HS-27A (cell line): ENCODE results near the gene TPI1.
A peak's percentile ranks its signal among the peaks of the same experiment; 100 is the strongest.
"Not testable (repeated sequence)": the region's sequence is repeated elsewhere in the genome, so short reads cannot be mapped to it uniquely, and the experiment has no call there.

Experiments
- DNase-seq: peaks from one replicate; pipeline ENCODE4 v3.0.0-alpha.2; 2012; ENCODE audit warnings: low read depth, missing footprints

Gene TPI1

GRCh38 chr12:6894321-6894720 lies 27.0 kb downstream of the TPI1 start:
- DNase-seq, result no peak

- DNase-seq, result no peak
Measured at GRCh38 chr12:6896846-6897435, 29.6 kb downstream of the TPI1 start.

GRCh38 chr12:6899427-6899826 lies 32.1 kb downstream of the TPI1 start:
- no peak for DNase-seq

GRCh38 chr12:6899837-6900519 lies 32.6 kb downstream of the TPI1 start:
- DNase-seq, result no peak

- no peak for DNase-seq
Measured at GRCh38 chr12:6902448-6902847, 35.1 kb downstream of the TPI1 start.

GRCh38 chr12:6903722-6904121 lies 36.4 kb downstream of the TPI1 start:
- no peak for DNase-seq

- peak; percentile 86 for DNase-seq
Measured at GRCh38 chr12:6904280-6905276, 37.2 kb downstream of the TPI1 start, which contains the start of gene LRRC23. LRRC23 (plus strand) TSS chr12:6904822; CDS start chr12:6905634, 812 bp downstream.

GRCh38 chr12:6905414-6906040 lies 38.2 kb downstream of the TPI1 start:
- DNase-seq, result no peak

- DNase-seq, result not testable (repeated sequence)
Measured at GRCh38 chr12:6908141-6908540, 40.8 kb downstream of the TPI1 start.

- no peak for DNase-seq
Measured at GRCh38 chr12:6909421-6910145, 42.3 kb downstream of the TPI1 start.

- DNase-seq, result no peak
Measured at GRCh38 chr12:6912164-6912935, 45.0 kb downstream of the TPI1 start.

GRCh38 chr12:6914246-6914946 lies 47.1 kb downstream of the TPI1 start, which contains the start of gene ENO2:
ENO2 (plus strand) TSS chr12:6914580; CDS start chr12:6915833, 1,253 bp downstream.
- no peak for DNase-seq

- DNase-seq, result no peak
Measured at GRCh38 chr12:6914947-6915788, 47.8 kb downstream of the TPI1 start.

- DNase-seq, result no peak
Measured at GRCh38 chr12:6915789-6916285, 48.5 kb downstream of the TPI1 start.

GRCh38 chr12:6916426-6917200 lies 49.3 kb downstream of the TPI1 start:
- no peak for DNase-seq

- DNase-seq, result no peak
Measured at GRCh38 chr12:6917491-6918231, 50.3 kb downstream of the TPI1 start.

GRCh38 chr12:6919588-6919987 lies 52.3 kb downstream of the TPI1 start:
- DNase-seq, result no peak
